ENCODE measurements around the gene CEACAM19.
"Not testable (repeated sequence)": the region's sequence is repeated elsewhere in the genome, so short reads cannot be mapped to it uniquely, and the experiment has no call there.

Gene CEACAM19, protein sequence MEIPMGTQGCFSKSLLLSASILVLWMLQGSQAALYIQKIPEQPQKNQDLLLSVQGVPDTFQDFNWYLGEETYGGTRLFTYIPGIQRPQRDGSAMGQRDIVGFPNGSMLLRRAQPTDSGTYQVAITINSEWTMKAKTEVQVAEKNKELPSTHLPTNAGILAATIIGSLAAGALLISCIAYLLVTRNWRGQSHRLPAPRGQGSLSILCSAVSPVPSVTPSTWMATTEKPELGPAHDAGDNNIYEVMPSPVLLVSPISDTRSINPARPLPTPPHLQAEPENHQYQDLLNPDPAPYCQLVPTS

DNA sequence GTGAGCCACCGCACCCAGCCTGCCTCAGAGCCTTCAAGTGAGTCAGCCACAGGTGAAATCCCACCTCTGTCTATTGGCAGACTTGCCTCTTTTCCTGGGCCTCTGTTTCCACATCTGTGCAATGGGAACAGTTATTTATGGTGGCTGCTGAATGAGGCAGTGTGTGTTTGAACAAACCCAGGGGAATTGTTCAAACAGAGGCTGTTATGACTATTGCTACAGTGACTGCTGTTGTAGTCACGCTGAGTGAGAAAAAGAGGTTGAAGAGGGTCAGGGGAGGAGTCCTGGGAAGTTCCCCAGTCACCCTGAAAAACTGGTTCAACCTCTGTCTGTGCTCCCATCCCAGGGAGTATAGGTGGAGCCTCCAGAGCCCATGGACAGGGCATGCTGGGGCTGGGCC lies at the start of gene CEACAM19:
CEACAM19 (plus strand) TSS at position 83 of the 400 bp plus-strand sequence. CDS start 450 bp downstream, outside the sequence.
- peak; percentile 98 for DNase-seq (ENCODE audit: low read depth)
- TF ChIP-seq, protein P1, sequence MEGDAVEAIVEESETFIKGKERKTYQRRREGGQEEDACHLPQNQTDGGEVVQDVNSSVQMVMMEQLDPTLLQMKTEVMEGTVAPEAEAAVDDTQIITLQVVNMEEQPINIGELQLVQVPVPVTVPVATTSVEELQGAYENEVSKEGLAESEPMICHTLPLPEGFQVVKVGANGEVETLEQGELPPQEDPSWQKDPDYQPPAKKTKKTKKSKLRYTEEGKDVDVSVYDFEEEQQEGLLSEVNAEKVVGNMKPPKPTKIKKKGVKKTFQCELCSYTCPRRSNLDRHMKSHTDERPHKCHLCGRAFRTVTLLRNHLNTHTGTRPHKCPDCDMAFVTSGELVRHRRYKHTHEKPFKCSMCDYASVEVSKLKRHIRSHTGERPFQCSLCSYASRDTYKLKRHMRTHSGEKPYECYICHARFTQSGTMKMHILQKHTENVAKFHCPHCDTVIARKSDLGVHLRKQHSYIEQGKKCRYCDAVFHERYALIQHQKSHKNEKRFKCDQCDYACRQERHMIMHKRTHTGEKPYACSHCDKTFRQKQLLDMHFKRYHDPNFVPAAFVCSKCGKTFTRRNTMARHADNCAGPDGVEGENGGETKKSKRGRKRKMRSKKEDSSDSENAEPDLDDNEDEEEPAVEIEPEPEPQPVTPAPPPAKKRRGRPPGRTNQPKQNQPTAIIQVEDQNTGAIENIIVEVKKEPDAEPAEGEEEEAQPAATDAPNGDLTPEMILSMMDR (IDR thresholded peaks at IDR 0.05; ENCODE audit: insufficient read depth, low read depth, low read length, missing control alignments): no peak

DNA sequence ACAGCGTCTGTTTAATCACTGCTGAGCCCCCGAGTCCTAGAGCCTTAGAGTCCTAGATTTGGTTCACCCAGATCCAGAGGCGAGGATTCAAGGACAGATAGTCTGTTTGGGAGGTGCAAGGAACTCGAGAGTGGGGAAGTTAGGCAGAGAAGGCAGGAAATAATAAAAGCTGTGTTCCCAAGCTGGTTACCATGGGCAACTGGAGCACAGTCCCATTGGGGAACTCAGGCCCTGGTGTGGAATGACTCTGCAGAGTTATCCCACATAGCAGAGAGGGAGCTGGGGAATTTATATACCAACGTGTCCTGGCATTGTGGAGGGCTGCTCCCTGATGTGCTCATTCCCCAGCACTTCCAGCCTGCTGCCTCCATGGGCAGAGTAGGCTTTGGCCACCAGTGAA lies 48.2 kb upstream of the CEACAM19 start:
- TF ChIP-seq, protein P1 (IDR thresholded peaks at IDR 0.05; ENCODE audit: insufficient read depth, low read depth, low read length, missing control alignments): no peak
- no peak overlapping the region for H3K4me3 ChIP-seq (ENCODE audit: low read length)
- no peak for DNase-seq (ENCODE audit: low read depth)

More for the DNA sequence above, at the start of gene CEACAM19:
- H3K4me3 ChIP-seq (ENCODE audit: low read length): peak within 1 kb of the TSS; percentile 33

DNA sequence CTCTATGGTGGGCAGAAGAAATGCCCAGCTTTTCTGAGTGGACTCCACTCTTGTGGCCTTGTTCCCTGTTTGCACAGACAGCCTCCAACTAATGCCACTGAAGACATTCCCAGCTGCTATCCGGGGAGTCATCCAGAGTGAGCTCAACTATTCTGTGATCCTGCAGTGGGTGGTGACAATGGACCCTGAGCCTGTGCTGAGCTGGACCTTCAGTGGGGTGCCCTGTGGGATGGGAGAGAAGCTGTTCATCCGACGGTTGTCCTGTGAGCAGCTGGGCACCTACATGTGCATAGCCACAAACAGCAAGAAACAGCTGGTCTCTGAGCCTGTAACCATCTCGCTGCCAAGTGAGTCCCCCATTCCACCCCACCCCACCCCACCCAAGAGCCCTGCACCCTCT lies 47.7 kb upstream of the CEACAM19 start:
- H3K4me3 ChIP-seq (ENCODE audit: low read length): no peak overlapping the region
- TF ChIP-seq, protein P1 (IDR thresholded peaks at IDR 0.05; ENCODE audit: insufficient read depth, low read depth, low read length, missing control alignments): no peak
- DNase-seq (ENCODE audit: low read depth): no peak

DNA sequence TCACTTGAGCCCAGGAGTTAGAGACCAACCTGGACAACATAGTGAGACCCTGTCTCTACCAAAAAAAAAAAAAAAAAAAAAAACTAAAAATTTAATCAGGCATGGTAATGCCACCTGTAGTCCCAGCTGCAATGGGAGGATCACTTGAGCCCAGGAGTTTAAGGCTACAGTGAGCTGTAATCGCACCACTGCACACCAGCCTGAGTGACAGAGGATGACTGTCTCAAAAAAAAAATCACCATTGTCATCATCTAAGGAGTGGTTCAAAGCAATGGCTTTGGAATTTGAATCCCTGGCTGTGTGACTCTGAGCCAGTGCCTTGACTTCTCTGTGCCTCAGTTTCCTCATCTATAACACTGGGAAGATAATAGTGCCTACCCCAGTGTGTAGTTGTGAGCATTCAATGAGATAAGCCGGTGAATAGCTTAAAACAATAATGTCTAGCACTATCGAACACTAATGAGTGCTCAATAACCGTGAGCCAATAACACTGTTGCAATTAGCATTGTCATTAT lies 46.4 kb upstream of the CEACAM19 start:
- DNase-seq (ENCODE audit: low read depth): no peak
- no peak overlapping the region for H3K4me3 ChIP-seq (ENCODE audit: low read length)
- TF ChIP-seq, protein P1 (IDR thresholded peaks at IDR 0.05; ENCODE audit: insufficient read depth, low read depth, low read length, missing control alignments): no peak

DNA sequence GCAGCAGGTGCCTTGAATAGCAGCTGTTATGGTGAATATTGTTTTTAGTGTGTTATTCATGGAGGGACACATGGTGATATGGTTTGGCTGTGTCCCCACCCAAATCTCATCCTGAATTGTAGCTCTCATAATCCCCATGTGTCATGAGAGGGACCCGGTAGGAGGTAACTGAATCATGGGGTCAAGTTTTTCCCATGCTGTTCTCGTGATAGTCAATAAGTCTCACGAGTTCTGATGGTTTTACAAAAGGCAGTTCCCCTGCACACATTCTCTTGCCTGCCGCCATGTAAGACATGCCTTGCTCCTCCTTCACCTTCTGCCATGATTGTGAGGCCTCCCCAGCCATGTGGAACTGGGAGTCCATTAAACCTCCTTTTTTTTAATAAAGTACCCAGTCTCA lies 45.6 kb upstream of the CEACAM19 start:
- not testable (repeated sequence) for DNase-seq (ENCODE audit: low read depth); H3K4me3 ChIP-seq (ENCODE audit: low read length)

DNA sequence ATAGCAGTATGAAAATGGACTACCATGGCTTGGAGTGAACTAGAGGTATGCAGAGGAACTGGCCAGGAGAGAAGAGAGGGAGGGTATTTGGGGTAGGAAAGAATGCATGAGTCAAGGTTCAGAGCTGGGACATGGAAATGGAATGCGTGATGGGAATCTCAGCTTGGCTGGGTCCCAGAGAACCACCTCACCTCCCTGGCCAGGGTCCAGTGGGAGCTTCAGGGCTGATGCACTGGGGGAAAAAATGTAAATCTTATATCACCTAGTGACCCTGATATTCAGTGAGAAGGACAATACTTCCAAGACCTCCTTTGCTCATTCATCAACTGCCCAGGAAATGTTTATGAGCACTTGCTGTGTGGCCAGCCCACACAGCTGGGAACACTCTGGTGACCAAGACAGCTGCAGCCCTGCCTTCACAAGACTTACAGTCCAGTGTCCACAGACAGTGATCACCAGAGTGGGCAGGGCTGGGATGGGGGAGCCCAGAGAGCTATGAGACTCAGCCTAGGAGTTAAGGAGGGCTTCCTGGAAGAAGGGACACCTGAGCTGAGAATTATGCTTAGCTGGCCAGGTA lies 45.1 kb upstream of the CEACAM19 start:
- peak; percentile 94 for DNase-seq (ENCODE audit: low read depth)
- H3K4me3 ChIP-seq (ENCODE audit: low read length): no peak overlapping the region
- TF ChIP-seq, protein P1 (IDR thresholded peaks at IDR 0.05; ENCODE audit: insufficient read depth, low read depth, low read length, missing control alignments): no peak

DNA sequence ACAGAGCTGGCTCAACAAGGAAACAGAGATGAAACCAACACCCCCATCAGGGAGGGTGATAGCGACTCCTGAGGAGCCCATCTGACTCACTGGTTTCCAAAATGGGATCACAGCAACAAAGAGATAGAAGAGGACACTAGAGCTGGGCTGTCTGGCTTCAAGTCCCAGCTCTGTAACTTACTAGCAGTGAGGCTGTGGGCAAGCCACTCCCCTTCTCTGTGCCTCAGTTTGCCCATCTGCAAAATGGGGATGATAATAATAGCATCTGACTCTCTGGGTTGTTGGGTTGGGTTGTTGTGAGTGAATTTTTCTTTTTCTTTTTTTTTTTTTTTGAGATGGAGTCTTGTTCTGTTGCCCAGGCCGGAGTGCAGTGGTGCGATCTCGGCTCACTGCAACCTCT lies 43.7 kb upstream of the CEACAM19 start:
- TF ChIP-seq, protein P1 (IDR thresholded peaks at IDR 0.05; ENCODE audit: insufficient read depth, low read depth, low read length, missing control alignments): no peak
- H3K4me3 ChIP-seq (ENCODE audit: low read length): no peak overlapping the region
- DNase-seq (ENCODE audit: low read depth): no peak

All from epithelial cell of esophagus (primary cell).